Testis (tissue), 2 donors: ENCODE results near the gene HSPA8.
"Not testable (repeated sequence)": the region's sequence is repeated elsewhere in the genome, so short reads cannot be mapped to it uniquely, and the experiment has no call there.

ENCODE experiments used
- CTCF ChIP-seq, 3 experiments: fragments of 450-650 bp in 2 of 3; fragments of 200-600 bp in 1 of 3; sonication (generic) in 1 of 3; IDR thresholded peaks; one replicate each; pipeline ENCODE4 v1.5.1; 2016 to 2019; ENCODE audit warnings: antibody characterized with exemption in 3 of 3, mild to moderate bottlenecking in 2 of 3, moderate library complexity in 1 of 3
- POLR2A ChIP-seq: fragments of 450-650 bp; IDR thresholded peaks from one replicate; pipeline ENCODE4 v1.6.1; 2017; ENCODE audit warnings: antibody characterized with exemption, mild to moderate bottlenecking, moderate library complexity

GRCh38 chr11:123059041-123059920, 2.7 kb downstream of the HSPA8 start:
- not testable (repeated sequence) for TF ChIP-seq CTCF (IDR thresholded peaks at IDR 0.05); POLR2A
